Right lobe of liver (tissue), 6 donors: ENCODE measurements around the gene MYH10. TPM values are rescaled to one million over a fixed set of nuclear protein-coding genes. Genes with fewer than 3 reads are reported as not detected.

ENCODE experiments used
- ATAC-seq, 4 donors: fragments of 200-7000 bp; cut with Tn5 transposase; one replicate each; pipeline ENCODE4 v1.9.1; 2020; ENCODE audit warnings: mild to moderate bottlenecking in 4 of 4, moderate library complexity in 4 of 4
- DNase-seq, 3 donors: peaks; one replicate each; pipeline ENCODE4 v3.0.0-alpha.2; 2020
- H3K27ac ChIP-seq, 3 donors: fragments of 200-600 bp; one replicate each; pipeline ENCODE4 v1.8.0; 2022
- H3K27me3 ChIP-seq, 2 donors: fragments of 200-600 bp; one replicate each; pipeline ENCODE4 v1.8.0; 2022
- H3K36me3 ChIP-seq, 4 donors: fragments of 200-600 bp; sonication (generic) in 1 of 4; one replicate each; pipeline versions ENCODE4 v1.5.1 to v1.8.0; 2017 to 2022; ENCODE audit warnings: control low read depth in 1 of 4
- H3K4me1 ChIP-seq, 4 donors: fragments of 200-600 bp; sonication (generic) in 1 of 4; one replicate each; pipeline versions ENCODE4 v1.5.1 to v1.8.0; 2017 to 2022; ENCODE audit warnings: control low read depth in 1 of 4
- H3K4me3 ChIP-seq, 3 donors: fragments of 200-600 bp; one replicate each; pipeline ENCODE4 v1.8.0; 2022
- H3K9me3 ChIP-seq, 4 donors: fragments of 200-600 bp; sonication (generic) in 1 of 4; one replicate each; pipeline versions ENCODE4 v1.5.1 to v1.8.0; 2017 to 2022; ENCODE audit warnings: control low read depth in 1 of 4
- CTCF ChIP-seq, 4 donors: fragments of 200-600 bp in 3 of 4; fragments of 450-650 bp in 1 of 4; IDR thresholded peaks; one replicate each; pipeline versions ENCODE4 v1.5.1 to v1.8.0; 2016 to 2022; ENCODE audit warnings: antibody characterized with exemption in 4 of 4, mild to moderate bottlenecking in 2 of 4
- POLR2A ChIP-seq: fragments of 450-650 bp; IDR thresholded peaks from one replicate; pipeline ENCODE4 v1.6.1; 2017; ENCODE audit warnings: antibody characterized with exemption, mild to moderate bottlenecking
- WGBS: methylation state at CpG from one replicate; pipeline ENCODE4 v1.1.6; 2018; ENCODE audit warnings: low coverage, low lambda C conversion rate; ENCODE audit not compliant: insufficient coverage; ENCODE audit errors: missing lambda C conversion rate; 5-methylcytosine and 5-hydroxymethylcytosine counted together
- intact Hi-C, 2 donors: fragments of 100-400 bp; cut with DNase I; formaldehyde crosslinking; loops; one replicate each; pipeline versions ENCODE4 v1.11.2 to v1.14.1; 2022
- total RNA-seq, 6 experiments: library from RNA; depleted of rRNA in 2 of 6; stranded (reverse); fragments of >200 nt in 2 of 6; fragmentation: NEBNext Ultra II Directional in 3 of 6; extraction: Animal tissue kit (Norgen Biotek cat#: 25700) in 3 of 6; gene quantifications; one replicate each; pipeline versions ENCODE4 v1.1.0 to v1.2.4, GENCODE V29; 2016 to 2023
- donor health status: DM: no; HTN: yes; CAD: no.
- donor health status: DM: no; HTN: no; CAD: no.
- donor health status: DM: no; HTN: no; CAD: no.
- donor health status: DM: no; HTN: yes; CAD: no.
- donor health status: DM: no; HTN: yes; CAD: no.

MYH10 gene
- total RNA-seq, 6 experiments from 2014 or later, result 19.8 to 32.9 (median 24.3) TPM

- no peaks in the 10 kb centered on the region for H3K36me3 ChIP-seq
- H3K9me3 ChIP-seq, result no peaks in the 10 kb centered on the region
- DNase-seq, result no peak
- H3K27ac ChIP-seq, result peak overlapping the region in 1 of 3 donors; percentile 54
- no peaks in the 10 kb centered on the region for H3K27me3 ChIP-seq
- H3K4me1 ChIP-seq, result peaks cover 0 to 19% (median 7%) of the 10 kb centered on the region in 4 donors
- TF ChIP-seq POLR2A (no peak), CTCF (IDR thresholded peaks at IDR 0.05) (no peak)
- 84% methylated on average over 2 of the region's 2 CpGs for WGBS
- no peak for ATAC-seq
- intact Hi-C loops, result no loop called here
- no peak overlapping the region for H3K4me3 ChIP-seq
Measured at GRCh38 chr17:8610558-8610957, 20.0 kb downstream of the MYH10 start.

GRCh38 chr17:8609910-8610309, 20.6 kb downstream of the MYH10 start:
- Histone ChIP-seq H3K27me3 (no peaks in the 10 kb centered on the region), H3K27ac (no peak overlapping the region), H3K4me1 (peaks cover 0 to 19% (median 7%) of the 10 kb centered on the region in 4 donors), H3K9me3 (no peaks in the 10 kb centered on the region), H3K4me3 (no peak overlapping the region), H3K36me3 (no peaks in the 10 kb centered on the region)
- TF ChIP-seq POLR2A (no peak), CTCF (IDR thresholded peaks at IDR 0.05) (no peak)
- DNase-seq, result no peak
- ATAC-seq, result no peak
- intact Hi-C loops, result no loop called here
- 81% methylated on average over 2 of the region's 4 CpGs for WGBS

GRCh38 chr17:8608001-8608400, 22.5 kb downstream of the MYH10 start:
- ATAC-seq, result no peak
- no peak for TF ChIP-seq CTCF (IDR thresholded peaks at IDR 0.05)
- no peak for TF ChIP-seq POLR2A
- no peak for DNase-seq
- WGBS, result 56% methylated on average over 8 of the region's 8 CpGs
- Histone ChIP-seq H3K27ac (no peak overlapping the region), H3K36me3 (no peaks in the 10 kb centered on the region), H3K27me3 (no peaks in the 10 kb centered on the region), H3K4me1 (peaks cover 0 to 19% (median 7%) of the 10 kb centered on the region in 4 donors), H3K4me3 (no peak overlapping the region), H3K9me3 (no peaks in the 10 kb centered on the region)
- intact Hi-C loops, result no loop called here

GRCh38 chr17:8606401-8606800, 24.1 kb downstream of the MYH10 start:
- Histone ChIP-seq H3K27me3 (no peaks in the 10 kb centered on the region), H3K4me3 (no peak overlapping the region), H3K9me3 (no peaks in the 10 kb centered on the region), H3K36me3 (no peaks in the 10 kb centered on the region), H3K4me1 (peaks cover 0 to 19% (median 7%) of the 10 kb centered on the region in 4 donors), H3K27ac (peak overlapping the region in 1 of 3 donors; percentile 34)
- ATAC-seq (peak; percentile 71 to 82 (median 76)), DNase-seq (no peak)
- no peak for TF ChIP-seq POLR2A
- TF ChIP-seq CTCF (IDR thresholded peaks at IDR 0.05), result no peak
- intact Hi-C loops, result no loop called here
- 37% methylated on average over 3 of the region's 3 CpGs for WGBS

GRCh38 chr17:8602679-8603078, 27.8 kb downstream of the MYH10 start:
- Histone ChIP-seq H3K4me1 (peaks cover 0 to 12% (median 5%) of the 10 kb centered on the region in 4 donors), H3K27me3 (no peaks in the 10 kb centered on the region), H3K36me3 (no peaks in the 10 kb centered on the region), H3K27ac (no peak overlapping the region), H3K4me3 (no peak overlapping the region), H3K9me3 (no peaks in the 10 kb centered on the region)
- DNase-seq (no peak), ATAC-seq (no peak)
- intact Hi-C loops, result no loop called here
- TF ChIP-seq CTCF (IDR thresholded peaks at IDR 0.05) (no peak), POLR2A (no peak)
